Superior temporal gyrus (tissue), 1 donor: ENCODE results near the gene WNT5B.

Experiments used
- DNase-seq: peaks from one replicate; pipeline ENCODE4 v3.0.0-alpha.2; 2016; ENCODE audit errors: extremely low spot score

The WNT5B gene

DNA sequence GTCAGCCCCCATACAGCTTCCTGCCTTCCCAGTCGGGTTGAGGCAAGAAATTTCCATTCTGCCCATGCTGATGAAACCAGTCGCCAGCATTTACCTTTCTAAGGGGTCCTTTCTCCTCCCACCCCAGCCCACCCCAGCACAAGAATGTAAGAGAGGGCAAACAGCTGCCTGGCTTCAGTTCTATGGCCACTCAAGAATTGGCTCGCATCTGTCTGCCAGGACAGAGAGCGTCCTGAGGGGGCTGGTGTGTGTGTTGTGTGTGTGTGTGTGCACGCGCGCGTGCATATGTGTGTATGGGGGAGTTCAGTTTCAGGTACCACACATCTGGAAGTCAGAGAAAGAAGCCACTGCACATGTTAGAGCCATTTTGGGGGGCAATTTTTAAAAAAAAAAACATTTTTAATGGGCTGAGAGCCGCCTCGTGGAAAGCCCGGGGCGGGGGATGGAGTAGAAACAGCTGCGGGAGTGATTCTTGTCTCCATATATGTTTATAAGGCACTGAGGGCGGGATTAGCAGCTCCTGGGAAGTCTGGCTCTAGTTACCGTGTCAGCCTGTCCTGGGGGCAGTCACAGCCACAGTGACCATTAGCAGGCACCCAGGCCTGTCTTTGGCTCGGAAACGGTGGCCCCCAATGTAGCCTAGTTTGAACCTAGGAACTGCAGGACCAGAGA lies at the start of gene WNT5B:
WNT5B (plus strand) TSS at position 566 of the 672 bp plus-strand sequence. CDS start 2,124 bp downstream, outside the sequence.
- DNase-seq = no peak

DNA sequence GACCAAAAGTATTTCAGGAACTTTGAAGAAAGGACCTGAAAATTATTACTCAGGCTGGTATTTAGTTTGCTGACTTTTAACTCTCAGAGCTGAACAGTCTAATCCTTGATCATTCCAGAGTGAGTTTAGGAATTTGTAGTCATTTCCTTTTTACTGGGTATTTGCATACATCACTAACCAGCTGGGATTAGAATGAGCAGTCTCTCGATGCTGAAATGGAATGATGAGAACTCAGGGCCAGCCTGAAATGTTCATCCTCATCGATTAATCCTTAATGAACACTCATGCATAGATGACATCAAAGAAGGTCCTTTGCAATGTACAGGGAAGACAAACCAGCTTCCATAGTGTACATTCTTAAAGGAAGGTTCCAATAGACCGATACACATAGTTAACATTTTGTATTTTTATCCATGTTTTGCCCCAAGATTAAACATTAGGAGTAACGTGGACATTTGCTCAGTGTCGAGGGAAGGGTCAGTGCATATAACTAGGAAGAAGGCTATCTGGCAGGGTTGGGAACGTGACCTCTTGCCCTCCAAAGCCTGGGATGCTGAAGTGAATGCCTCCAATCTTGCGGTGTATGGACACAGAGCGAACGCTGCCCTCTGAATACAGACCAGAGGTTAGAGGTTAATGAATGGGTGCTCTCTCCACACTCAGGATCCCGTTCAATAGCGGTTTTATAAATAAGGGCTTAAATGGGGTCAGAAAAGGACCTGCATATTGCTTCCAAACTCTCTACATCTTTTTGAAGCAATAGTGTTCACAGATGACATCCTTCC lies 49.2 kb upstream of the WNT5B start:
- no peak for DNase-seq

DNA sequence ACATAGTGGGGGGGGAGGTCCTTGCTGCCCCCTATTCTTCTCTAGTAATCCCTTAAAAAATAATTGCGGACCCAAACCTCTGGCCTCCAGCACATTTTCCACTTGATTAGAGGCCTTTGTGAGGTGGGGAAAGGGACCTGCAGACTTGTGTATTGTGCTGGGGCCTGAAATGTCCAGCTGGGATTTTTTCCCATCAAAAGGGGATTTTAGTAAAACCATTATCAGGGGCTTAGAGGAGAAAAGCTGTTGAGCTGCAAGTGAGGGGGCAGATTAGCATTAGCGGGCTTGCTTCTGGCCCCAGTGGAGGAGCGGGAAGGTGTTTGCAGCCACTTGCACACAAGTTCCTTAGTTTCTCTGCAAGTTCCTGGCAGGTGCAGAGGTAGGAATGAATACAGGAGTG lies 48.5 kb upstream of the WNT5B start:
- DNase-seq = no peak

DNA sequence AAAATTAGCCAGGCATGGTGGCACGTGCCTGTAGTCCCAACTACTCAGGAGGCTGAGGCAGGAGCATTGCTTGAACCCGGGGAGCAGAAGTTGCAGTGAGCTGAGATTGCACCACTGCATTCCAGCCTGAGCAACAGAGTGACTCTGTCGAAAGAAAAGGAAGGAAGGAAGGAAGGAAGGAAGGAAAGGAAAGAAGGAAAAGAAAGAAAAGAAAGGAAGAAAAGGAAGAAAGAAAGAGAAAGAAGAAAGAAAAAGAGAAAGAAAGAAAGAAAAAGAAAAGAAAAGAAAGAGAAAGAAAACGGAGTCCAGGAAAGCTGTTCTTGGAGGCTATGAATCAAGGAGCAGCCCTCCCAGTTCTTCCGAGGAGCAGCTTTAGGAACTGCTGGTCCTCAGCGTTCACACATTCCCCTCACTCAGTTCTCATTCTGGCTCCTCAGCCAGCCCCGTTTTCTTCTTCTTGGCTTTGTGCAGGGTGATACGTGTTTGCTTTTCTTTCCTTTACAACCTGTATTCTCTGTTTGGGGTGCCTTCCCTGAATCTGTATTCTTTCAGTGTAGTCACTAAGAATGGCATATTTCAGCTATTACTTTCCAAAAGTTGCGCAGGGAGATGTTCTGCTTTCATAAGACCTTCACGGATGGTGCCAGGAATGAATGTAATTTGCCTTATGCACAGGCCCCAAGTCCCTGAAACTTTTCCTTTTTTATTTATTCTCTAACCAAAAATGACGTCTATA lies 46.9 kb upstream of the WNT5B start:
- DNase-seq = no peak

DNA sequence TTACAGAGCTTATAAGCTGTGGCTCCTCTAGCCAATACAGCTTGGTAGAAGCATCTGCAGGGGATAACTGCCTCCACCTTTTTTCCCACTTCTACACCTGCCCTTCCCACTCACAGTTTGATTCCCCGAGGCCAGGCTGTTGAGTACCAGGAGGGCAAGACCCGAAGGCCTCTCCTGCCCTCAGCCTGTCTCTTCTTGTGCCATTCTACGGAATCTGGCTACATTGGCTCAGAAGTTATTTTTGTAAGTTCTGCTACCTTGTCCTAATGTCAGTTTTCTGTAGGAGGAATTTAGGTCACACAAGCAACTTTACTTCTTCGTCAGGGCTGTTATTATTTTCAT lies 46.4 kb upstream of the WNT5B start:
- no peak for DNase-seq

DNA sequence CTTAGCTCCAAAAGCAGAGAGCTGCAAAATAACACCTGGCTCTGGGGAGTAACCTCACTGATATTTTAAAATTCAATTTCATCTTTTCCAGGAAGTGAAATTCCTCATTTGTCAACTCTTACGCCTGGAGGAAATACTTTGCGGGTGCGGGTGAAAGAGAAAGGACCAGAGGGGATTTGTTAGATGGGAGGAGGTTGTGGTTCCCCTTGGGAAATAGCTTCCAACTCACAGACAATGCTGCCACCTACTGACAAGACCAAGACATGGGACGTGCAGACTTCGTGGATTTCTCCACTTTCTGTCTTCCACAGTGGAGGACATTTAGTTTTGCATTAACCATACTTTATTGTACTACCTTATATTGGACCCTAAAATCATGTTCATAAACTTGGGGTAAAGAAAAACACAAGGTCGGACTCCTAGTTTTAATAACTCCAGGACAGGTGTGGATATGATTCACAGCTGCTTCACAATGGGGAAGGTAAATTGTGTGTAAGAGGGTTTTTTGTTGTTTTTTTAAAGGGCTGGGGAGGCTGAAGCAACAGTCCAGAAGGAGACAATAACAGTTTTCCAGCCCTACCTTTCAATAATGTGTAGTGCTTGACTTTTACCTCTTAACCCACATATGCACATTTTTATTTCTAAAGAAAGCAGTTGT lies 45.5 kb upstream of the WNT5B start:
- peak; percentile 93 for DNase-seq

DNA sequence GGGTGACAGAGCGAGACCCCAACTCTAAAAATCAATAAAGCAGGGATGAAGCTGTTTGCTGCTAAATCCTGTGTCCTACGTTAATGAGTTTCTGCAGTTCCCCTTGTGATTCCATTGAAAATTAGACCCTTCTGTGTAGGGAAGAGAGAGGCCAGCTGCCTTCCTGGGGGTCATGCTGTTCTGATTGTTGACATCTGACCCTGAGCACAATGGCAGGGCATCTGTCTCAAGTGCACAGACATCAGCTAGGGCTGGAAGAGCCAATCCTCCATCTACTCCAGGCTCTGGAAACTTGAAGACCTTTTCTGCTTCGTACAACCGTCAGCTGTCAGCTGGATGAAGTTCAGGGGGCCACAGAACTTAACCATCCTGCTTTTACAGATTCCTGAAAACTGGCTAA lies 44.7 kb upstream of the WNT5B start:
- DNase-seq = no peak

DNA sequence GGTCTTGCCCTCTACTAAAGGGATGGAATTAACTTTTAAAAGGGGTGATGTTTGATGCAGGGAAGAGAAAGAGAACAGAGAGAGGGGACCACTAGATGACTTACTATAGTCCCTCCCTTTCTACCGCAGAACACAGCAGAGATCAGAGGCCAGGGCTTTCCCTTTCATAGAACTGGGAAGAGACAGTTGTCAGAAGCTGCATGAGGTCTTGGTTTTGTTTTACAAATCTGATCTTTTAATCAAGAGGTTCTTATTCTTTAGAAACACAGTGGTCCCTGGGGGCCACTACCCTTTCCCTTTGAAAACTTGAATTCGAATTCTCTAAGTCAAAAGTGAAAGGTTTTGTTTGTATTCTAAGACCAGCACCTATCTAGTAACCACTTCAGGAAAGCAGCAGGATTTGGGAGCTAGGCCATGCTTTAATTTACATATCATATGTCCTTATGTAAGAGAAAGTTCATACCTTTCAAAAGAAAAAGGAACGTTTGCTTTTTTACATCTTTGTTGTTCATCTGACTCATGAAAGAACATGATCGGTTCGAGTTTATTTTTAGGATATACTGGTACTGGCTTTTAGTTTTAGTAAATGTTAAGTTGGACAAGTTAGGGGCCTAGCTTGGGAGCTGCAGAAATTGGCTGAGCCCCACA lies 41.0 kb upstream of the WNT5B start:
- DNase-seq = peak; percentile 72

DNA sequence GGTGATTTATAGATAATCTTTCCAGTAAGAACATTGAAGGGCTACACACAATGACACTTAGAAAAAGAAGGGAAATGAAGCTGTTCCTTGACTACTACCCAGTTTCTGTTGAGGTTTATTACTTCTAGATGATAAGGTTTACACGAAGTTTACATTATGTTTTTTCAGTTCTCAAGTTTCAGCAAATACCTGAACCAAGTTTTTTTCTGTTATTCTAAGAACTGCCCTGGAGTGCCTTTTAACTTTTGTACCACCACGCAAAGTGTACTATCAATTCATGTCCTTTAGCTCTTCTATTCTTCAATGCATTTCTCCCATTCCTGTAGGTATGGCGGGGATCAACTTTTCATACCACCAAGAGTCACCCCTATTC lies 40.5 kb upstream of the WNT5B start:
- DNase-seq = no peak

DNA sequence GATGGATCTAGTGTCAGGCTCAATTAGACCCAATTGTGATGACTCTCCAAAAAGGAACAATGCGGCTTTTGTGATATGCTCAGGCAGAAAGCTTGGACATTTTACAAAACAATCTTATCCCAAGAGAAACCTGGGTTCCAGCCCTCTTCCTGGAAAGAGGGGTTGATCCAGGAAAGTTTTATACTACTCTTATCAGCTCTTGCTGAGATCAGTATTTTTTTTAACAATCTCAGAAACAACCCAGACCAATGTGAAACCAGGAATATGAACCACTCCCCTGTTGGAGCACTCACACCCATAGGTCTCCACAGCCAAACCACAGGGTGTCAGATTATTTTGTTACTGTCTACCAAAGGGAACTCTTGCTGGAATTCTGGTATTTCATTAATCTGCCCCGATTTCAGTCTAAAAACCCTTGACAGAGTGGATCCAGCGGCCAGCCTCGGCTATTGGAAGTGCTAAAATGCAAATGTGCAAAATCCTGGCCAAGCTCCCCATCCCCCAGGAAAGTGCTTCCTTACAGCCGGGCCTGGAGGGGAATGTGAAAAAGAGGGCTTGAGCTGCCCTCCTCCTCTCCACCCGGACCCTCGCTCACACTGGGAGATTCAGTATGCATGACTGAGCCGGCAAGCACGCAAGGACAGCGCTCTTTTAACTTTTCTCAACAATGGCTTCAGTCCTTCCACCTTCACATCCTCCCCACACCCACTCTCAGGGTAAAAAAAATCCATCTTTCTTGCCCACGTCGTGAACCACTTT lies 38.6 kb upstream of the WNT5B start:
- peak; percentile 86 for DNase-seq

DNA sequence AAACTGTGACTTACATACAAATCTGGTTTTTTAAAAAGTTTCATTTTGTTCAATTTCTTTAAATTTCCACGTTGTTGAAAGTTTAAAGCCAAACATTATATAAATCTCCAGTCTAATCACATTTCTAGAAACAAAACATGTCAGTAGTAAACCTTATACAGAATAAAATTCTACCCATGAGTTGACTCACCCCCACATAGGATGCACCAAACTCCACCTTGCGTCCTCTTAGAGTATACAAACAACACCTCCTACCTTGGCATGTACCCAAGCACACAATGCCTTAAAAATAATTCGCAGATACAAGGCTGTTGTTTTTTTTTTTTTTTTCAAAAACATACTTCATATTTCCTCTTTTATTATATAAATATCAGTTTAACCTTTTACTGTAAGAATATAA lies 38.0 kb upstream of the WNT5B start:
- DNase-seq = peak; percentile 49

DNA sequence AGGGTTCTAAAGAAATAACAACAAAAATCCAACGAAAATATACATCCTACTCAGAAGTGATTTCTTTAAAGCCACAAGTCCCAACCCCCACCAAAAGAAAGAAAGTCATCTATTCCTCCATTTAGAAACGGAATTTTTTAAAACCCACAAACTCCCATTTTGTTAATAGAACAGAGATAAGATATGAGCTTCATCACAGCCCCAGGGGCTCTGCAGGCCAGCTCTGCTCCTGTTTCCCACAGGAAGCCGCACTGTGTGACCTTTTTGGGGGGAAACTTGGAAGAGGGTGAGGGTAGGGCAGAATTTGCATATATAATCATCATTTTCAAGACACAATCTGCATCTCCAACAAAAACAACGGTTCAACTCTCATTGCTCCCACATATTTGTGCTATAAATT lies 37.5 kb upstream of the WNT5B start:
- no peak for DNase-seq

DNA sequence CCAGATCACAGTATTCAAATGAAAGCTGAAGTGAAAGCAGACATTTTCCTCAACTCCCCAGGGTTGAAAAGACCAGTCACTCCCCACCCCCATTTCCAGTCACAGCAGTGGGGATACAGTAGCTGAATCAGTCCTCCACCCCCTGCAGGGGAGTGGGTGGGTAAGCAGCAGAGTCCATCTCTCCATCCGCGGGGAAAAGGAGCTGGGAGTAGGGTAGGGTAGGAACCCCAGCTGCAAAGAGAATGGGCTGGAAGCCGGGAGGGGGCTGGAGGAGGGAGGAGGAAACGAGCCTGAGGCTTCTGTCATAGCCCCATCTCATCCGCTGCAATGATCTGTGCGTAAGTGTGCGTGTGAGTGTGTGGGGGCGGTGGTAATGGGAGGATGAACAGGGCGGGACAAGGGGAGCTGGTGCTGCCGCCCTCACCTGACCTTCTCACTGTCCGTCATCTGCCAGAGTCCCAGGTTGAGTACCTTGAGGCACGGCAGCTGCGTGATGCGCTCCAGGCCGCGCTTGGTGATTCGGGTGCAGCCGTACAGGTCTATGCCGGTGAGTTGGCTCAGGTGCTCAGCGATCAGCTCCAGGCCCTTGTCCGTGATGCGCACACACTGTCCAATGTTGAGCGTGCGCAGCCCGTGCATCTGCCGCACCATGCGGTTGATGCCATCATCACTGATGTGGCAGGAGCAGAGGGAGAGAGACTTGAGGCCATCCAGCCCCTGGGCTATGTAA lies 36.4 kb upstream of the WNT5B start:
- peak; percentile 56 for DNase-seq

DNA sequence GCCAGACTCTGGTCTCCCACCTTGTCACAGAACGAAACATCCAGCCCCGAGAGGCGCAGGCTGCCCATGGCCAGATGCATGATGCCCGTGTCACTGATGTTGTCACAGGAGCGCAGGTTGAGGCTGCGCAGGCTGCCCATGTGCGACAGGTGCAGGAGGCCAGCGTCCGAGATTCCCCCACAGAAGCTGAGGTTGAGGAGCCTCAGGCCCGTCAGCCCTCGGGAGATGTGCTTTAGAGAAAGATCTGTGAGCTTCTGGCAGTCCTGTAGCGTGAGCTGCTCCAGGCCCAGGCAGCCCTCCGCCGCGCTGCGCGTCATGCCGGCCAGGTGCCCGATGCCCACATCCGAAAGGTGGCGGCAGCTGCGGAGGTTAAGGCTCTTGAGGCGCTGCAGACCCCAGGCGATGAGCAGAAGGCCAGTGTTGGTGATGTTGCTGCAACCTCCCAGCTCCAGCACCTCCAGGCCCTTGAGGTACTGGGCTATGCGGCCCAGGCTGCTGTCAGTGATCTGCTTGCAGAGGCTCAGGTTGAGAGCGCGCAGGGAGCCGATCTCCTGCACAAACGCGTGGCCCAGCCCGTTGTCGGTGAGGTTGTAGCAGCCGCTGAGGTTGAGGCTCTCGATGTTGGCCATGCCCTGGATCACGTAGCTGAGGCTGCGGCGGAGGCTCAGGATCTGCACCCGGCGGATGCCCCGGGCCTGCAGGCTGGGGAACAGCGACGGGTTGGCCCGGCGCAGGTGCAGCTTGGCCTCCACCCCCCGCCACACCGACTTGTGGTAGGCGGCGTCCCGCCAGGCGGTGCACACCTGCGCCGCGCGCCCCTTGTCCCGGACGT lies 35.6 kb upstream of the WNT5B start:
- DNase-seq = no peak

DNA sequence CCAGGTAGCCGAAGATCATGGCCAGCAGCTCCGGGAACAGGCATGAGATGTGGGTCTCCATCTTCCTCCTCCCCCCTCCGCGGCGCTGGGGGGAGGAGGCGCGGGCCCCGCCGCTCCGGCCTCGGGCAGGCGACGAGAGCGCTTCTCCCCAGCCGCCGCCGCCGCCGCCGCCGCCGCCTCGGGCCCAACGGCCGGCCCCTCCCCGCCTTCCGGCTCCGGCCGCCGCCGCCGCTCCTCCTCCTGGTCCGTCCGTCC lies 35.1 kb upstream of the WNT5B start:
- no peak for DNase-seq

DNA sequence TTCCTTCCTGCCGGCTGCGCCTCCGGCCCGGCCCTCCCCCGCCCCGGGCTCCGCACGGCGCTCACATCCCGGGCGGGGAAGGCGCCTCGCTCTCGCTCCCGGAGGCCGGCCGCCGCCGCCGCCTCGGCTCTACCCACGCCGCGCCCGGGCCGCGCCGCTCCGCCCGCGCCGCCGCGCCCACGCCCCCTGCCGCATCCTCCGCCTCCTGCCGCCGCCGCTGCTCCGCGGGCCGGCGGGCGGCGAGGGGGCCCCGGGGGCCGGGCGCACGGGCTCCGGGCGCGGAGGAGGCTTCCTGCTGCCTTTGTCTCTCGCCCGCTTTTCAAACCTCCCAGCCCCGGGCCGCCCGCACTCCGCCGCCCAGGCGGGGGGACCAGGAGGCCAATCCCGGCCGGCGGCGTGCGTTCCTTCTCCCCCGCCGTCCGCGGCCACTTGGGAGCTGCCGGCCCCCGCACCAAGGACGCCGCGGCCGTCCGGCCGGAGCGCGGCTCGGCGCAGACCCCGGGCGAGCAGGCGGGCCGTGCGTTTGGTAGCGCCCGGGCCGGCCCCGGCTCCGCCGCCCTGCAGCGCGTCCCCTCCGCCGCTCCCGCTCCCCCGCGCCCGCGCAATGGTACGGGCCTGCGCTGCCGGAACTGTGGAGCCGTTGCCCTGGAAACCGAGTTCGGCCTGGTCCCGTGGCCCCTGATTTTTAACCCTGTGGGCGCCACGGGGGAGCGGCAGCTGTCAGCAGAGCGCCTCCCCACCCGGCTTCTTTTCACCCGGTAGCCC lies 34.6 kb upstream of the WNT5B start, which contains the start of gene FBXL14:
FBXL14 (minus strand) TSS at position 321 of the 765 bp plus-strand sequence. CDS start 515 bp downstream, outside the sequence.
- peak; percentile 90 for DNase-seq

DNA sequence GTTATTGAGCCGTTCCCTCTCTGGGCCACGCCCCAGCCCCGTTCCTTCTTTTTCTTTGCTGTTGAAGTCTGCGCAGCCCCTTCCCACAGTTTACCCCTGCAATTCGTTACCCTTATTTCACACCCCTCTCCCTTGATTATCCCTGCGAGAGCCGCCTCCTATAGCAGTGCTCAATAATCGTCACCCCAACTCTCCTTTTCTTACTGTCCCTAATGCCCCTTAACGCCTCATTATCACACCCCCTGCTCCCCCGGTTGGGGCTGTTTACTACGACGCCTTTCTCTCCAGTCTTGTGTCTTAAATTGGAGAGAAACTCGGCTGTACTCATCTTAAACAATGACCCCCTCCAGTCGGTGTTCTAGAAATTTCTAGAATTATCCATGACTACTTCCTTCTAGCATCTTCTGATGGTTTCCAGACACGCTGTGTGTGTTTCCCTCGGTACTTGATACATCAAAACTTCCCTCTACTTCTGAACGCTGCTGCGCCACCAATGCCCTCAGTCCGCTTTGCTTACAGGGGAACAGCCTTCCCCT lies 33.9 kb upstream of the WNT5B start:
- DNase-seq = peak; percentile 82

DNA sequence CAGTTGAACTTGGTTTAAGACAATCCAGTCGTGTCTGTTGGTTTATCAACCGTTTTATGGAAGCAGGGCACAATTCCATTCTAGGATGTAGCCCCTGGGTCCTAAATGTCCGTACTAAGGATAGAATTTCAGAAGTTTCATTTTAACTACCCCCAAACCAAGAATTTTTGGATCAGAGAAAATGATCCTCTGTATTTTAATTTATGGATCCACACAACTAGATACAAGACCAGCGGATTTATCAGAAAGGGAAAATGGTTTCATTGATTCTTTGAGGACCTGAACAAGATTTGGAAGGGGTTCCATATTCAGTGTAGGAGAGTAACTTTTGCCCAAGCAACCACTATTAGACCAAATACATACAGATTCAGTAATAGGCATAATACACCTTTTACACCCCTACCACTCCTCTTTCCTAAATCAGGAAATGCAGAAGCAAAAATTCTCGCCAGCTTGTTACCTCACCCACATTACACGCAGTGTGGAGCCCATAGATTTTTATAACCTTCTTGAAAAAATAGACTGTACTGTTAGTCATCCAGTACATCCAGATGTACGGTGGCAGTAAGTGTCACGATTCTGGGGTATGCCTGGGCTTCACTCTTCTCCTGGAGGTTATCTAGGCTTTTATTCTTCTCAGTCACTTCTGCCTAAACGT lies 33.2 kb upstream of the WNT5B start:
- DNase-seq = peak; percentile 58
